GM19467 (cell line): ENCODE results near the gene CRACDL.

Source experiments
- ATAC-seq: cut with Tn5 transposase; IDR thresholded peaks from one replicate; pipeline ENCODE4 v1.9.1; 2021; ENCODE audit warnings: mild to moderate bottlenecking, moderate library complexity; ENCODE audit not compliant: unreplicated experiment

Gene CRACDL

GRCh38 chr2:98805412-98806171 lies 130.4 kb downstream of the CRACDL start:
- no peak for ATAC-seq

DNA sequence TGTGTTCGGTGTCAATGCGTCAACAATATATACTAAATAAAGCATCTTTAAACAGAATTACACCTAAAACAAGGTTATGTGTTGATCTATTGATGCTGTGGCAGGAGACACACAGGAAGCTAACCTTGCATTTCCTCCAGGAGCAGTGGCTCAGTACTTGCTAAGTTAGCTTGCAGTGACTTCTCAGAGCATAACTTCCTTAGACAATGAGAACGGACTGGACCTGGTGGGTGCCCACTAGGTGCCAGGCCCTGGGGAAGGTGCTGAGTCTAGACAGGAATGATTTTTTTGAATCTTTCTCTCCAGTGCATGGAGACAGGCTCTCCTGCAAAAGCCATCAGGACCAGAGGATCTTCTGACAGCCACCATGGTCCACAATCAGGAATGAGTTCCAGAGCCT lies 131.3 kb downstream of the CRACDL start:
- no peak for ATAC-seq

- no peak for ATAC-seq
These were observed 131.8 kb downstream of the CRACDL start for GRCh38 chr2:98804265-98804650.

- ATAC-seq, result no peak
These were observed 132.4 kb downstream of the CRACDL start for GRCh38 chr2:98803405-98804264.

GRCh38 chr2:98802344-98802743 lies 133.7 kb downstream of the CRACDL start:
- no peak for ATAC-seq

- ATAC-seq, result no peak
These were observed 134.1 kb downstream of the CRACDL start for GRCh38 chr2:98801921-98802321.

- no peak for ATAC-seq
These were observed 134.7 kb downstream of the CRACDL start for GRCh38 chr2:98801286-98801685.

GRCh38 chr2:98800330-98801064 lies 135.5 kb downstream of the CRACDL start:
- no peak for ATAC-seq

DNA sequence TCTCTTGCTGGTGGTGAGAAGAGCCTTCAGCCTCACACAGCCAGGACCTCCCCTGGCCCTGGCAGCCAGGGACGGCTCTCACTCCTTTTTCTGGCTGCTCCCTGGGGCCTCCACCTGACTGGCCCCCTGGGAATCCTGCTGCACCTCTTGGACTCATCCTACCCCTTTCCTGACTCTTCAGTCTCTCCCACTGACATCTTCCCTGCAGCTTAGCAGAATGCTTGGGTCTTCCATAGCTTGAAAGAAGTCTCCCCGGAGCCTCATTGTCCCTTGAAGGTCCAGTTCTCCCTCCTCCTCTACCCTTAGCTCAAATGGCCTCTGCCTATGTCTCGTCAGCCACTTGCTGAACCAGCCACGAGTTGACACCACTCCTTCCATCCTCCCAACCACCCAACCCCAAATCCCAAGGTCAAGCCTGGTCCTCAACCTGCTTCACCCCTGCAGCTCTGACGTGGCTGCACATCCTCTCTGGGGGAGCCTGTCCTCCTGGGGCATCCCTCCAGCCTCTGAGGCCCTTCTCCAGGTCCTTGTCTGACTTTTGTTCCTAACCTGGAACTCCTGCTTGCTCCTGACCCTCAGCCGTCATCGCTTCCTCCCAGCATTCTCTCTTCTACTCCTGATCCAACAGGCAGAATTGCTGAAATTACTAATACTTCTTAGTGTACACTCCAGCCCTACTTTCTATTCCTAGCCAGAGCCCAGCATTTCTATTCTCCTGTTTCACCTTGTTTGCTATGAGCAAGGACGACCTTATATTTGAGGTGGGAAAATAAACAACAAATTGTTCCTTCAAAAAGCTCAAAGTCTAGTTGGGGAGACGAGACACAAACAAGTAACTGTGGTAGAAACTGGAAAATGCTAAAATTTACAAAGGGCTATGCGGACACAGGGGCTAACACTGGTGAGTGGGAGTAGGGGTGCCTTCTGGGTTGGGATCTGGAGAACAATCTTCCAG lies 136.4 kb downstream of the CRACDL start:
- ATAC-seq, result no peak

GRCh38 chr2:98796775-98797544 lies 139.1 kb downstream of the CRACDL start:
- ATAC-seq, result no peak

GRCh38 chr2:98795891-98796676 lies 139.9 kb downstream of the CRACDL start:
- no peak for ATAC-seq

GRCh38 chr2:98793897-98794830 lies 141.9 kb downstream of the CRACDL start:
- ATAC-seq, result no peak

GRCh38 chr2:98793275-98793674 lies 142.8 kb downstream of the CRACDL start:
- ATAC-seq, result no peak

DNA sequence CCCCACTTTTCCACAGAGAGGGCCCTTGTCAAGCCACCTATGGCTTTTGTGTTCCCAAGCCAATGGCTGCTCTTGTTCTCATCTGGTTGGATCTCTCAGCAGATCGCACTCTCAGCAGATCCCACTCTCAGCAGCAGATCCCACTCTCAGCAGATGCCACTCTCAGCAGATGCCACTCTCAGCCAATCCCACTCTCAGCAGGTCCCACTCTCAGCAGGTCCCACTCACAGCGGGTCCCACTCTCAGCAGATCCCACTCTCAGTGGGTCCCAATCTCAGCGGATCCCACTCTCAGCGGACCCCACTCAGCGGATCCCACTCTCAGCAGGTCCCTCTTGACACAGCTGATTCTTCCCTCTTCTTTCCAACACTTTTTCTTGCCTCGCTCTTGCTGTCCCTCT lies 145.8 kb downstream of the CRACDL start:
- ATAC-seq, result no peak

DNA sequence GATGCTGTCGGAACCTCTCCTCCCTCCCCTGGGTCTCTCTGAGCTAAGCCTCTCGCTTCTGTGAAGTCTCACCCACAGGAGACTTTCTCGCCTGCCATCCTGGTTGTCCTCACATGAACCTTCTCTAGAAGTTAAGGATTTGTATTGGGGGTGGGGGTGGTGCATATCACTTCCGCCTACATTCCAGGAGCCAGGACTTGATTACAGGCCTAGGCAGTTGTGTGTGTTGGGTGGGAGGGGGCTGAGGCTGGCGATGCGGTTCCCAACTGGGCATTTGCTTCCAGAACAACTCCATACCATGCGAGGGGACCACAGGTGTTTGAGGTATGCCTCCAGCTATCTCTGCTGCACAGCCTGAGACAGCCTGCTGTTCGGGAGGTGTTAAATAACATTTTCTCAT lies 148.3 kb downstream of the CRACDL start:
- ATAC-seq, result no peak

GRCh38 chr2:98786179-98786578 lies 149.8 kb downstream of the CRACDL start:
- no peak for ATAC-seq

DNA sequence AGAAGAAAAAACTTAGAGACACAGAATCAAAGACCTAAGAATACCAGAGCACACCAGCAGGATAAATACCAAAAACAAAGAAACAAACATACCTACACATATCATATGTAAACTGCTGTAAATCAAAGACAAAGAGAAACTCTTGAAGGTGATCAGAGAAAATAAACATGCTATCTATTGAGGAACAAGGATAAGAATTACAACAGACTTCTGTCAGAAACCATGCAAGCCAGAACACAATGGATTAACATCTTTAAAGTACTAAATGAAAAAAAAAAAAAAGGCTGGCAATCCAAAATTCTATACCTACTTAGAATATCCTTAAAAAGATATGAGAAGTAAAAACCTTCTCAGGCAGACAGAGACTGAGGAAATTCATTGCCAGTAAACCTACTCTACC lies 153.5 kb downstream of the CRACDL start:
- no peak for ATAC-seq

- no peak for ATAC-seq
These were observed 154.2 kb downstream of the CRACDL start for GRCh38 chr2:98781822-98782221.
